SU-DHL-6 (cell line): ENCODE measurements around the gene APOBR.

Experiments
- H2AFZ ChIP-seq: fragments of 200-600 bp; sonication (generic); 2 replicates; pipeline ENCODE4 v1.6.1; 2014; ENCODE audit warnings: low read depth, mild to moderate bottlenecking, moderate library complexity, mixed read lengths, antibody characterized with exemption, low read length; ENCODE audit not compliant: severe bottlenecking
- H3F3A ChIP-seq: fragments of 200-600 bp; shearing (Covaris generic); 2 replicates; pipeline ENCODE4 v1.6.0; 2016; ENCODE audit warnings: antibody characterized with exemption, mild to moderate bottlenecking; ENCODE audit not compliant: insufficient read depth
- H3K27ac ChIP-seq: fragments of 200-600 bp; sonication (generic); 2 replicates; pipeline ENCODE4 v1.5.1; 2016; ENCODE audit warnings: low read depth, mild to moderate bottlenecking, low read length, moderate library complexity, mixed read lengths
- H3K27me3 ChIP-seq: fragments of 200-600 bp; sonication (generic), shearing (Covaris generic); 2 replicates; pipeline ENCODE4 v1.6.0; 2014; ENCODE audit warnings: mild to moderate bottlenecking, low read length
- H3K36me3 ChIP-seq: fragments of 200-600 bp; sonication (generic); 2 replicates; pipeline ENCODE4 v1.6.1; 2014; ENCODE audit warnings: mild to moderate bottlenecking, low read length, mixed read lengths
- H3K4me2 ChIP-seq: fragments of 300-600, 200-600 bp; shearing (Covaris generic), sonication (generic); 2 replicates; pipeline ENCODE4 v1.6.0; 2014; ENCODE audit warnings: low read length, low read depth, mild to moderate bottlenecking; ENCODE audit not compliant: poor library complexity, severe bottlenecking
- H3K4me3 ChIP-seq: fragments of 200-600 bp; sonication (generic); 2 replicates; pipeline ENCODE4 v1.5.1; 2014; ENCODE audit warnings: antibody characterized with exemption, low read length, mild to moderate bottlenecking, mixed read lengths; ENCODE audit not compliant: insufficient read depth, poor library complexity, severe bottlenecking
- H3K79me2 ChIP-seq: fragments of 200-600 bp; sonication (generic); 2 replicates; pipeline ENCODE4 v1.6.1; 2014; ENCODE audit warnings: mild to moderate bottlenecking, low read length, moderate library complexity; ENCODE audit not compliant: insufficient read depth
- H3K9ac ChIP-seq: fragments of 200-600 bp; sonication (generic); 2 replicates; pipeline ENCODE4 v1.7.0; 2014; ENCODE audit warnings: mild to moderate bottlenecking, low read length
- H3K9me2 ChIP-seq: fragments of 200-600 bp; sonication (generic); replicated peaks from 2 replicates; pipeline ENCODE4 v1.6.1; 2014; ENCODE audit warnings: low read length; ENCODE audit not compliant: insufficient read depth
- H3K9me3 ChIP-seq: fragments of 200-600 bp; sonication (generic); 2 replicates; pipeline ENCODE4 v1.6.1; 2014; ENCODE audit warnings: low read length, mixed read lengths; ENCODE audit not compliant: insufficient read depth
- H4K20me1 ChIP-seq: fragments of 200-600 bp; sonication (generic); 2 replicates; pipeline ENCODE4 v1.6.1; 2014; ENCODE audit warnings: low read depth, mild to moderate bottlenecking, antibody characterized with exemption, low read length, moderate library complexity, mixed read lengths
- EZH2phosphoT487 ChIP-seq: fragments of 200-600 bp; sonication (generic), shearing (Covaris generic); conservative IDR thresholded peaks from 2 replicates; pipeline ENCODE4 v1.6.1; 2018; ENCODE audit warnings: mild to moderate bottlenecking, antibody characterized with exemption, low read length, moderate library complexity, mixed read lengths
- TF ChIP-seq, protein P1 (sequence below): fragments of 200-600 bp; sonication (generic); IDR thresholded peaks from one replicate; pipeline ENCODE4 v1.5.1; 2017; ENCODE audit warnings: antibody characterized with exemption, mild to moderate bottlenecking, low read length, moderate library complexity; ENCODE audit not compliant: insufficient read depth, poor library complexity, severe bottlenecking

Gene APOBR

DNA sequence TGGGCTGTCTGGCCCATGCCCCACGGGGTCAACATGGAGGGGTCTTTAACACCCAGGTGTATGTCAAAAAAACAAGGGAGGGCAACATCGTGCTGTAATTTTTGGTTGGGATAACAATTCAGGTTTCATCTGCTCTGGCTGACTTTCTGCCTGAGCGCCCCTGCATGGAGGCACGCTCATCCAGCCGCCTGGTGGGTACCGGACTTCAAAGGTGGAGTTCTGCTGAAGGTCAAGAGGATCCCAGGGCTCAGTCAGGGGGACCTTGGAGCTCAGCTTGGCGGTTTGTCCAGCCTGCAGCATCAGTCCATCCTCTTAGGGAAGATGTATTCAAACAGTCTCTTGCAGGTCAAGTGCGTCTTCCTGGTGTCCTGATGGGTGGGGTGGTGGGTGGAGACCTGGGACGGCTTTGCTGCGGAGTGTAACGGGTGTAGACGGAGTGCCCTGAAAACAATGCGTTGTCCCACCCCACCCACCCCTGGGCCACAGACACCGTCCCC is 53.9 kb downstream of the APOBR start:
- no peaks in the 10 kb centered on the region for H3F3A ChIP-seq
- H3K36me3 ChIP-seq, result no peaks in the 10 kb centered on the region
- H3K4me2 ChIP-seq, result no peak overlapping the region
- no peak overlapping the region for H3K27ac ChIP-seq
- H4K20me1 ChIP-seq, result no peaks in the 10 kb centered on the region
- no peak overlapping the region for H3K9ac ChIP-seq
- TF ChIP-seq EZH2phosphoT487, result no peak
- TF ChIP-seq, protein P1, sequence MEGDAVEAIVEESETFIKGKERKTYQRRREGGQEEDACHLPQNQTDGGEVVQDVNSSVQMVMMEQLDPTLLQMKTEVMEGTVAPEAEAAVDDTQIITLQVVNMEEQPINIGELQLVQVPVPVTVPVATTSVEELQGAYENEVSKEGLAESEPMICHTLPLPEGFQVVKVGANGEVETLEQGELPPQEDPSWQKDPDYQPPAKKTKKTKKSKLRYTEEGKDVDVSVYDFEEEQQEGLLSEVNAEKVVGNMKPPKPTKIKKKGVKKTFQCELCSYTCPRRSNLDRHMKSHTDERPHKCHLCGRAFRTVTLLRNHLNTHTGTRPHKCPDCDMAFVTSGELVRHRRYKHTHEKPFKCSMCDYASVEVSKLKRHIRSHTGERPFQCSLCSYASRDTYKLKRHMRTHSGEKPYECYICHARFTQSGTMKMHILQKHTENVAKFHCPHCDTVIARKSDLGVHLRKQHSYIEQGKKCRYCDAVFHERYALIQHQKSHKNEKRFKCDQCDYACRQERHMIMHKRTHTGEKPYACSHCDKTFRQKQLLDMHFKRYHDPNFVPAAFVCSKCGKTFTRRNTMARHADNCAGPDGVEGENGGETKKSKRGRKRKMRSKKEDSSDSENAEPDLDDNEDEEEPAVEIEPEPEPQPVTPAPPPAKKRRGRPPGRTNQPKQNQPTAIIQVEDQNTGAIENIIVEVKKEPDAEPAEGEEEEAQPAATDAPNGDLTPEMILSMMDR, result no peak
- no peaks in the 10 kb centered on the region for H3K9me2 ChIP-seq
- H3K79me2 ChIP-seq, result no peaks in the 10 kb centered on the region
- no peak overlapping the region for H3K4me3 ChIP-seq
- no peaks in the 10 kb centered on the region for H3K27me3 ChIP-seq
- H3K9me3 ChIP-seq, result no peaks in the 10 kb centered on the region
- no peak overlapping the region for H2AFZ ChIP-seq
